Hindlimb muscle (tissue), 1 donor: ENCODE measurements around the gene SEMG1. TPM values are rescaled to one million over a fixed set of nuclear protein-coding genes. Genes with fewer than 3 reads are reported as not detected.

Experiments used
- DNase-seq: peaks from one replicate; pipeline ENCODE4 v3.0.0-alpha.2; 2013
- polyA plus RNA-seq: library from polyadenylated mRNA; unstranded; fragments of 120-200 nt; gene quantifications from one replicate; pipeline ENCODE4 v1.2.1, GENCODE V29; 2013; ENCODE audit not compliant: insufficient read length

SEMG1 gene
- polyA plus RNA-seq, 1 donor = not detected

DNA sequence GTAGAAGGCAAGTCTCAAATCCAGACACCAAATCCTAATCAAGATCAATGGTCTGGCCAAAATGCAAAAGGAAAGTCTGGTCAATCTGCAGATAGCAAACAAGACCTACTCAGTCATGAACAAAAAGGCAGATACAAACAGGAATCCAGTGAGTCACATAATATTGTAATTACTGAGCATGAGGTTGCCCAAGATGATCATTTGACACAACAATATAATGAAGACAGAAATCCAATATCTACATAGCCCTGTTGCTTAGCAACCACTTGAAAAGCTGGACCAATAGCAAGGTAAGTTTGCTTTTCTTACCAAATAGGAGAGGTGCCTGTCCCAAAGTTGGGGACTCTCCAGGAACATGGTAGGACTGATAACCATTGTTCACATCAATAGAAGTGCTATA, 16.3 kb downstream of the SEMG1 start:
- no peak for DNase-seq

- no peak for DNase-seq
Measured at GRCh38 chr20:45226287-45226686, 19.5 kb downstream of the SEMG1 start.

DNA sequence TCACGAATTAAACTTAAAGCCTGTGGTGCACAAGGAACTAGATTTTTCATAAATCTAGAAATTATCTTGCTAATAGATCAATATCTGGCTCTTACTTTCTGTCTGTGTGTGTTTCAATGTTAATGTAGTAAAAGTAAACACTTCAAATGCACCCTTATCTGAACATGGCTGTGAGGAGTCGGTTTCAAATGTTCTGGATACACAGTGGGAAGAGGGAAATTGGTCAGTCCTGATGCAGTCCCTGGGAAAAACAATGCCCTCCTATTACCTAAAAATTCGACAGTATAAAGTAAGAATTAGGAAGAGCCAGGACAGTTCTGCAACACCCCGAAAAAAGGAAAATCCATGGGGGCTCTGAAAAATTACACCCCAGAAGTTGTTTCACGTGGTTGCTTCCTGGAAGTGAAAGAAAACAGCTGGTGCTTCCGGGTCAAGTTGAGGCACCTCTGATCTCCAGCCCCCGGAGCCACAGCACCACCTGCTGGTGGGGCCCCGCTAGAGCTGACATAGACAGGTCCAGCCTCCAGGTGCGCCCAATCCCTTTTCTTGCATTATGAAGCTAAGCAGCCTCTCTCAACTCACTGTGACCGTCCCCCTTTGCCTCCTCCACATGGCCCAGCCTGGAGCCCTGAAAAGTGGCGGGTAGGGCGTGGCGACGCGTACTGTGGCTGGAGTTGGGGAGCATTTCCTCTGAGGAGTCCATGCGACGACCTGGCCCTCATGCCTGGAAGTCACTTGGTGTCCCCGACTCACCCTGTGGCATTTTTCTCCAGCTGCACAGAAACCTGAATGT, 22.6 kb downstream of the SEMG1 start:
- no peak for DNase-seq

DNA sequence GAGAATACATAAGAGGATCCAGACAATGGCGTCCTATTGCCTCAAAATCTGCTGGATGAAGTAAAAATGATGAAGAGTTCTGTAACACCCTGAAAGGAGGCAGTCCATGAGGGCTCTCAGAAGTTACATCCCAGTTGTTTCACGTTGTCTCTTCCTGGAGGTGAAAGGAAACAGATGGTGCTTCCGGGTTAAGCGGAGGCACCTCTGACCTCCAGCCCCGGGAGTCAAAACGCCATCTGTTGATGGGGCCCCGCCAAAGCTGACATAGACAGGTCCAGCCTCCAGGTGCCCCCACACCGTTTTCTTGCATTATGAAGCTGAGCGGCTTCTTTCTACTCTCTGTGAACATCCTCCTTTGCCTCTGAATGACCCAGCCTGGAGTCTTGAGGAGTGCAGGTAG, 23.8 kb downstream of the SEMG1 start:
- DNase-seq = no peak

DNA sequence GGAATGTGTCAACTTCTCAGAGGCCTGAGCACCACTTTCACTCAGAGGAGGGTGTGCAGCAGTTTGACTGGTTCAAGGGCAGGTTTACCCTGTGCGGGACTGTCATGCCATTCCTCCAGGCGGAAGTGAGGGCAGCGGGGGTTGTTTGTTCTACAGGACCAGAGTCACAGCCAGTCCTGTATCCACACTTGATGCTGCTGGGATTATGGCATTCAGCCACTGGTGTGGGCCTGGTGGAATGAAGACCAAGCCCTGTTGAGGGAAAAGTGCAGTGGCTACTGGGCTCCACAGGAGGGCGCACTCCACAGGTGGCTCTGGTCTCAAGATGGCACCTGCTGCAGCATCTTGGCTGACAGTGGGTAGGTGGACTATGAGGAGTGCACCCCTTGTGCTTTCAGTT, 29.2 kb downstream of the SEMG1 start:
- no peak for DNase-seq

GRCh38 chr20:45238139-45238538, 31.3 kb downstream of the SEMG1 start:
- no peak for DNase-seq

- DNase-seq = no peak
Measured at GRCh38 chr20:45246109-45246508, 39.3 kb downstream of the SEMG1 start.

DNA sequence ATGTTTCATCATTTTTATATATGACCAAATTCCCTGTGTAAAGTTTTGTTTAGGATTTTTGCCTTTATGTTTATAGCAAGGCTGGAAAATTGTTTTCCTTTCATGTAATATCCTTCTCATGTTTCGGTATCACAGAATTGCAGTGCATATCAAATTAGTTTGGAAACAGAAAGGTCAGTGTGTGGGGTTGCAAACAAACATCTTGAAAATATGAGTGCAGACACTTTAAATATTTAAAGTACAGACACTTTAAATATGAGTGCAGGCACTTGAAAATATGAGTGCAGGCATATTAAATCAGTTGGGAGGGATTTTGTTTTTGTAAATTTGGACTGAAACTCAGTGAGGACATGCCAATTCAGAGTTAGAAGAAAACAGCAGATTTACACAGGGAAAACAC, 41.0 kb downstream of the SEMG1 start:
- no peak for DNase-seq

DNA sequence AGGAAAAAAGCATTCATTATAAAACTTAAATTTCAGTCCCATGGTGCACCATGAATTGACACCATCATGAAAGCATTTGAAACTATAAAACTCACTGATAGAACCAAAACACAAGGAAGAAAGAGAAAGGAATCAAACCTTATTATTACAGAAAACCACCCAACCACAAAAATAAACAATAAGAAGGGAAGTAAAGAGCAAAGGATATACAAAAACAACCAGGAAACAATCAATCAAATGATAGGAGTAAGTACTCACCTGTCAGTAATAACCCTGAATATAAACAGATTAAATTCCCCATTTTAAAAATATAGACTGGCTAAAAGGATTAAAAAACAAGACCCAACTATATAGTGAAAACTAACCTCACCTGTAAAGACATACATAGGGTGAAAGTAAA, 41.8 kb downstream of the SEMG1 start:
- no peak for DNase-seq

DNA sequence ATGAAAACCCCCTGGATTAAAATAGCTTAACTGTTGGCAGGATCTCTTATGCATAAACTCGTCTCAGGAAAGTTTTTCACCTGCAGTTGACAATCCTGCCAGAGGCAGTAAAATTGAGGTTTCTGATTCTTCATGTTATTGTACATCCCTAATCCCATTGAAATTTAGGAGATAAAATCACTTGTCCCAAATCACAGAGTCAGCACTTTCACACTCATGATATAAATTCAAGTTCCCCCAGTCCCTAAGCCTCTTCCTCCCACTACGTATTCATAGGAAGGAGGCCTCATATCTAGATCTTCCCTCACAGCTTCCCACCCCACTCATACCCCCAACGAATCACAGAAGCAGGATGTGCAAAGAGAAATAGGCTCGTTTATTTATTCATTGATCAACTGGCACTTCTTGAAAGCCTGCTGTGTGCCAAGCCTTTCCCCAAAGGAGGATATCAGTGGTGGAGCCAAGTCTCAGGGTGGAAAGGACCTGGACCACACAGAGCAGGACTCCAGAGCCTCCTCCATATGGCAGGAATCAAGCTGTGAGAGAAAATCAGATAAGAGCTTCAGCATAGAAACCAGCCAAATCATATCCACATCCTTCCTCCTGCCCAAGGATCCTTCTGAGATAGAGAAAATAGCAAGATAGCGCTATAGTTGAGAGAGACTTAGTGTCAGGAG, 45.2 kb downstream of the SEMG1 start:
- DNase-seq = no peak

DNA sequence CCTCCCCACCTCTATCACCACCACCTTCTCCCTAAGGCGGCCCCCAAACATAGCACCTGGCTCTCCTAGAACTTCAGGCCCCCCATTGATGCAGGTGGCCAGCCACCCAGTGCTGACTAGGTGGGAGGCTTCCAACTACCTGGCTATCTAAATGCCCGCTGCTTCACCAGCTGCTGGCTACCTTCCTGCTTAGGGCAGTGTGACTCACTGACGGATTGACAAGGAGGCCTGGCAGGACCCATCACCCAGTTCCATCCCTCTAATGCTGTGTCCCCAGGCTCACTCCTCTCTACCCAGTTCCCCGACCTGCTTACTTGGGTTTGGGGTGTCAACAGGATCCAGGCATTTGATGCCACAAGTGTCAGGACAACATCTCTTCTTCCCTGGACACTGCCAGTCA, 46.4 kb downstream of the SEMG1 start:
- DNase-seq = no peak

GRCh38 chr20:45254383-45255262, 47.8 kb downstream of the SEMG1 start, which contains the start of gene SLPI:
Gene SLPI (minus strand): TSS chr20:45254564. CDS start chr20:45254543, 21 bp downstream.
- no peak for DNase-seq

DNA sequence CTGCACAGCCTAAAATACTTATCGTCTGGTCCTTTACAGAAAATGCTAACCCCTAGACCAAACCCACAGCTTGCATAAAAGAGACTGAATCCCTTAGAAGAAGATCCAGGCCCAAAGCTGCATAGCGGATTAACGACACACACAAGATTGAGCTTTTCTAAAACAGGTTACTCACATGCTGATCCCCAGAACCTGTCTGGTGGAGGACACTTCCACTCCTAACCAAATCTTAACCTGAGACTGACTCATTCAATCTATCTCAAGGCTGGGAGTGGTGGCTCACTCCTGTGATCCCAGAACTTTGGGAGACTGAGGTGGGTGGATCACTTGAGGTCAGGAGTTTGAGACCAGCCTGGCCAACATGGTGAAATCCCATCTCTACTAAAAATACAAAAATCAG, 50.3 kb downstream of the SEMG1 start:
- DNase-seq = no peak

GRCh38 chr20:45257711-45258110, 50.9 kb downstream of the SEMG1 start:
- DNase-seq = no peak

- DNase-seq = no peak
Measured at GRCh38 chr20:45258259-45258658, 51.4 kb downstream of the SEMG1 start.

GRCh38 chr20:45258664-45259063, 51.8 kb downstream of the SEMG1 start:
- DNase-seq = no peak

Other genes starting within 250 kb of the SEMG1 start
- 14.0 TPM for gene TOMM34, start 246.6 kb upstream of the SEMG1 start, polyA plus RNA-seq
- gene STK4, start 240.5 kb upstream of the SEMG1 start, polyA plus RNA-seq = 9.2 TPM
- 0.04 TPM for gene KCNS1, start 105.9 kb upstream of the SEMG1 start, polyA plus RNA-seq
- not detected for gene WFDC5, start 91.9 kb upstream of the SEMG1 start, polyA plus RNA-seq
- not detected for gene WFDC12, start 82.6 kb upstream of the SEMG1 start, polyA plus RNA-seq
- gene PI3, start 32.1 kb upstream of the SEMG1 start, polyA plus RNA-seq = not detected
- not detected for gene SEMG2, start 14.3 kb downstream of the SEMG1 start, polyA plus RNA-seq
- not detected for gene SLPI, start 47.5 kb downstream of the SEMG1 start, polyA plus RNA-seq
- gene RBPJL, start 99.8 kb downstream of the SEMG1 start, polyA plus RNA-seq = not detected
- gene MATN4, start 101.3 kb downstream of the SEMG1 start, polyA plus RNA-seq = 0.45 TPM
- gene SDC4, start 141.4 kb downstream of the SEMG1 start, polyA plus RNA-seq = 7.2 TPM
- 18.7 TPM for gene SYS1, start 156.1 kb downstream of the SEMG1 start, polyA plus RNA-seq
- gene TP53TG5, start 171.3 kb downstream of the SEMG1 start, polyA plus RNA-seq = 0.89 TPM
- 25.0 TPM for gene DBNDD2, start 201.3 kb downstream of the SEMG1 start, polyA plus RNA-seq
- gene PIGT, start 209.1 kb downstream of the SEMG1 start, polyA plus RNA-seq = 83.3 TPM